GM21576 (cell line): Measurements from ENCODE around the gene ZNF507.
"Not testable (repeated sequence)": the region's sequence is repeated elsewhere in the genome, so short reads cannot be mapped to it uniquely, and the experiment has no call there.

Source experiments
- ATAC-seq: cut with Tn5 transposase; IDR thresholded peaks from one replicate; pipeline ENCODE4 v1.9.1; 2021; ENCODE audit warnings: mild to moderate bottlenecking, moderate library complexity; ENCODE audit not compliant: unreplicated experiment

ZNF507 gene

GRCh38 chr19:32406161-32407003, 61.0 kb downstream of the ZNF507 start:
- no peak for ATAC-seq

DNA sequence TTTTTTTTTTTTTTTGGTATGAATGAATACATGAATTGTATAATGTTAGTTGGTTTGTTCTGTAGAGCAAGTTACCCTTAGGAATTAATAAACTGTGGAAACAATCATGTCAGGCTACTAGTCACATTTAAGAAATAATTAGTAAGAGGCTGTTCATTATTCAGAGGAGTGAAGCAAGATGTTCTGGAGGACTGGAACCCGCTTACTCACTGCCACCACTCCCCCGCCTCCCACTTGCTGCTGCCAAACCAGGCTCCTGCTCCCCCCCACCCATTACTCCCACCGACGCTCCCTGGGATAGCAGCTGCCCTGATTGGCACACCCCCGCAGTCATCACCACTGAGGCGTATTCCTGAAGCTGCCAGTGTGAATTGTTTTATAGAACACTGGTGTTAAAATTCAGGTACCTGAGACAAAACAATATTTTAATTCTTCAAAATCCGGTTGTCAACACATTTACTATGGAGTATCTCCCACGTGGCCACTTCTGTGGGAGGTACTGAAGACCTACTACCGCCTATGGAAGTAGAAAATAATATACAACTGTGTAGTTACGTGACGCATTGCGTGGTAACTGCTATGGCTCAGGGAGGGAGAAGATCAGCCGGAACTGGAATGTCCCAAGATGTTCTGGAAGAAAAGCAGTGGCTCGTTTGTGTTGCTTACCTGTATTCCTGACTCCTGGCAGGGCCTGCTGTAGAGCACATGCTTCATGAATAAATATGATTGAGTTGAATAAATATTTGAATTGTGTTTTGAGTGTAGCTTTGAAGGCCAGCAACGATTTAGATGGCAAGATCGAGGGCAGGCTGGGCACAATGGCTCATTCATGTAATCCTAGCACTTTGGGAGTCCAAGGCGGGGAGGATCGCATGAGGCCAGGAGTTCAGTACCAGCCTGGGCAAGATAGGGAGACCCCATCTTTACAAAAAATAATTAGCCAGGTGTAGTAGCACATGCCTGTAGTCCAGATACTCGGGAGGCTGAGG, 61.9 kb downstream of the ZNF507 start:
- no peak for ATAC-seq

GRCh38 chr19:32415246-32415645, 69.8 kb downstream of the ZNF507 start:
- no peak for ATAC-seq

DNA sequence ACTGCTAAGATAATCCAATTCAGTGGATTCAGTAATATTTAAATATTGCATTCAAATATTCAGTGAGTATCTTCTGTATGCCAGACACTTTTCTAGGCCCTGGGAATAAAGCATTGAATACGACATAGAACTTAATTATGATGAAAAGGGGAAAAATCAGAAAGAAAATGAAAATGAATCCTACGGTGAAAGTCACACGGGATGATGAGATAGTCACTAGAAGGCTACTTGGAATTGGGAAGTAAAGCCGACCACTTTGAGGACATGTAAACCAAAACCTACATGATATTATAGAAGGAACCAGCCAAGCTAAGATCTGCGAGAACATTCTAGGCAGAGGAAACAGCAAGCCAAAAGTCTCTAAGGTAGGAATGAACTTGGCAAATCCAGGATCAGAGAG, 70.3 kb downstream of the ZNF507 start:
- no peak for ATAC-seq

- ATAC-seq: no peak
Observed at GRCh38 chr19:32416749-32417456, 71.5 kb downstream of the ZNF507 start.

DNA sequence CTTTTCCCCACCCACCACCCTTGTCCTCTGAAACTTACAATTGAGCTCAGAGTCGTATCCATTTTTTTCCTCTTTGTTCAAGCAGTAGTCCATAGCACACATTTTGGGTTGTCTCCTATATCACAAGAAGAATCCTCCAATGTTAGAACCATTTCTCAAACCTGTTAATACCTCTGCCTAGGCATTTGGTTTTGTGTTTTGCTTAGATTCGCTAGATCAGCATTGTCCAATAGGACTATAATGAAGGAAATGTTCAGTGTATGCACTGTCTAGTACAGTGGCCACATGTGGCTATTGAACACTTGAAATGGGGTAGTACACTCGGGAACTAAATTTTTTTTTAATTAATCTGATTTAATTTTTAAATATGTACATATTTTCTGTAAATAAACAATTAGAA, 72.7 kb downstream of the ZNF507 start:
- ATAC-seq: no peak

DNA sequence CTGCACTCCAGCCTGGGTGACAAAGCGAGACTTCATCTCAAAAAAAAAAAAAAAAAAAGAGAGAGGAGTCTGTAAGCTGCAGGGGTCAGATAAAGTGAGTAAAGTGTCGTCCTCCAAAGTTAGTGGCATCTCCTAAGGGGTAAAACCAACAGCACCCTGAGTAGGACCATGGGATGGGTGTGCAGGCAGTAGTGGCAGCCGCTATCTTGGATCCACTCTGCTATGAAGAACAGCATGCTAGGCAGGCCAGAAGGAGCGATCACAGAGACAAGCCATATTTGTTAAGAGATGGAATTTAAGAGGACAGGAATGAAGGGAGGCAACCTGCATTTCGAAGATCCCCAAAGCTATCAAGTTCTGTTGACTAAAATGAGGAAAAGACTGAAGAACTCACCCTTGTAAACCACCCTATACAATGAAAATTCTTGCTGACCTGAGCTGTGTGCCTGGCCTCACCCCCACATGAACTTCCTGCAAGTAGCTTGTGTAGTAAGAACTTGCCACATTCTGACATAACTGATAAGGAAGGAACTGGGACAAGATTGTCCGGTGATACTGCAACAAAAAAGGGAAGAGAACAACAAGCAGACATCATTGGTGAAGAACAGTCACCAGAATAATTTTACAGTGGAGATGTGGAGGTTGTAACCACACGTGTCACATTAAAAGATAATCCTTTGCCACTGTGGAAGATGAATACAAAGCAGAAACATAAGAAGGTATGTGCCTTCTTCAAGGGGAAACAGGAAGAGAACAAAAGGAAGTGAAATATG, 76.4 kb downstream of the ZNF507 start:
- no peak for ATAC-seq

- no peak for ATAC-seq
Observed at GRCh38 chr19:32422435-32422834, 77.0 kb downstream of the ZNF507 start.

- ATAC-seq: not testable (repeated sequence)
Observed at GRCh38 chr19:32423944-32424343, 78.5 kb downstream of the ZNF507 start.

GRCh38 chr19:32427536-32427935, 82.1 kb downstream of the ZNF507 start:
- no peak for ATAC-seq

- ATAC-seq: no peak
Observed at GRCh38 chr19:32436692-32437091, 91.3 kb downstream of the ZNF507 start.

GRCh38 chr19:32437096-32437495, 91.7 kb downstream of the ZNF507 start:
- no peak for ATAC-seq
